HCT116 (cell line): ENCODE data around the gene KIAA0232. TPM values are rescaled to one million over a fixed set of nuclear protein-coding genes. Genes with fewer than 3 reads are reported as not detected.

Experiments used
- ATAC-seq: fragments of 200-7000 bp; cut with Tn5 transposase; 2 replicates; pipeline ENCODE4 v1.9.1; 2020; ENCODE audit warnings: mild to moderate bottlenecking, moderate library complexity
- BruUV-seq: library from RNA; stranded (reverse); fragments of 400-500 nt; replicated peaks from 2 replicates; lab custom pipeline; 2021; lab: Mats Ljungman, UMichigan
- CTCF ChIA-PET: fragments of 300-600 bp; sonication (Branson Sonifier 250); formaldehyde crosslinking; loops from one replicate; lab custom pipeline; 2021; ENCODE audit warnings: antibody characterized with exemption; lab: Charles Lee
- POLR2A ChIA-PET: fragments of 300-600, 350-600 bp; sonication (Branson Sonifier 250); formaldehyde crosslinking; loops from one replicate; lab custom pipeline; 2021; ENCODE audit warnings: antibody characterized with exemption; lab: Charles Lee
- RAD21 ChIA-PET, 2 experiments: fragments of 300-600 bp; sonication (Branson Sonifier 250); formaldehyde crosslinking; loops; one replicate each; lab custom pipeline; 2023; ENCODE audit warnings: low total read pairs in 2 of 2; ENCODE audit not compliant: uncharacterized antibody in 2 of 2, unreplicated experiment in 2 of 2, low non-redundant PET in 1 of 2; lab: Charles Lee
- DNase-seq: peaks from one replicate; pipeline ENCODE4 v3.0.0-alpha.2; 2010; ENCODE audit warnings: low read depth, low spot score
- H2AFZ ChIP-seq: fragments of 200-600 bp; shearing (Covaris generic), sonication (generic); 2 replicates; pipeline ENCODE4 v1.6.1; 2017; ENCODE audit warnings: low read depth, mixed run types, mixed read lengths, antibody characterized with exemption, low read length; ENCODE audit not compliant: poor library complexity, severe bottlenecking
- H3K27ac ChIP-seq: 2 replicates; pipeline ENCODE4 v1.5.1; 2012; ENCODE audit warnings: low read depth, low read length
- H3K27me3 ChIP-seq: fragments of 200-600 bp; sonication (generic); 2 replicates; pipeline ENCODE4 v1.6.1; 2016; ENCODE audit warnings: mixed run types, low read length, mixed read lengths; ENCODE audit not compliant: insufficient read depth
- H3K36me3 ChIP-seq, 2 experiments: fragments of 200-500 bp in 1 of 2; fragments of 200-600 bp in 1 of 2; sonication (Bioruptor generic) in 1 of 2; sonication (generic) in 1 of 2; 2 replicates each; pipeline versions ENCODE4 v1.5.1 to v1.6.1; 2014 to 2016; ENCODE audit warnings: low read length in 2 of 2, inconsistent platforms in 1 of 2, mixed read lengths in 1 of 2, mixed run types in 1 of 2; ENCODE audit not compliant: insufficient read depth in 2 of 2, control insufficient read depth in 1 of 2
- H3K4me1 ChIP-seq, 2 experiments: fragments of 200-600 bp in 1 of 2; sonication (generic) in 1 of 2; 2 replicates each; pipeline versions ENCODE4 v1.5.1 to v1.6.1; 2012 to 2017; ENCODE audit warnings: low read length in 2 of 2, inconsistent platforms in 1 of 2, mild to moderate bottlenecking in 1 of 2, mixed read lengths in 1 of 2, mixed run types in 1 of 2, moderate library complexity in 1 of 2; ENCODE audit not compliant: insufficient read depth in 2 of 2, control insufficient read depth in 1 of 2
- H3K4me2 ChIP-seq: fragments of 200-600 bp; sonication (generic); 2 replicates; pipeline ENCODE4 v1.6.1; 2017; ENCODE audit warnings: mixed run types, low read length, mixed read lengths
- H3K4me3 ChIP-seq, 2 experiments: fragments of 200-600 bp in 1 of 2; sonication (generic) in 1 of 2; replicated peaks in 1 of 2; 2 replicates each; pipeline ENCODE4 v1.5.1; 2011 to 2016; ENCODE audit warnings: low read length in 2 of 2, control low read depth in 1 of 2, low read depth in 1 of 2, mild to moderate bottlenecking in 1 of 2, mixed read lengths in 1 of 2, mixed run types in 1 of 2
- H3K79me2 ChIP-seq: fragments of 200-600 bp; sonication (generic); 2 replicates; pipeline ENCODE4 v1.6.1; 2017; ENCODE audit warnings: mild to moderate bottlenecking, mixed run types, low read length, moderate library complexity, mixed read lengths; ENCODE audit not compliant: insufficient read depth
- H3K9ac ChIP-seq: fragments of 200-600 bp; sonication (generic); 2 replicates; pipeline ENCODE4 v1.6.1; 2016; ENCODE audit warnings: low read length, mixed read lengths
- H3K9me2 ChIP-seq: fragments of 200-600 bp; sonication (generic), shearing (Covaris generic); 2 replicates; pipeline ENCODE4 v1.6.1; 2017; ENCODE audit warnings: mixed run types, mild to moderate bottlenecking, moderate library complexity; ENCODE audit not compliant: insufficient read depth
- H3K9me3 ChIP-seq, 2 experiments: fragments of 200-500 bp in 1 of 2; fragments of 200-600 bp in 1 of 2; sonication (Bioruptor generic) in 1 of 2; sonication (generic) in 1 of 2; 2 replicates each; pipeline ENCODE4 v1.6.1; 2014 to 2017; ENCODE audit warnings: low read length in 2 of 2, mixed read lengths in 2 of 2, inconsistent platforms in 1 of 2, low read depth in 1 of 2, mild to moderate bottlenecking in 1 of 2, mixed run types in 1 of 2, moderate library complexity in 1 of 2; ENCODE audit not compliant: control insufficient read depth in 1 of 2, insufficient read depth in 1 of 2
- H4K20me1 ChIP-seq: fragments of 200-600 bp; sonication (generic), shearing (Covaris generic); 2 replicates; pipeline ENCODE4 v1.6.1; 2017; ENCODE audit warnings: mixed run types, mild to moderate bottlenecking, moderate library complexity; ENCODE audit not compliant: insufficient read depth
- EGR1 ChIP-seq: IDR thresholded peaks from 2 replicates; pipeline ENCODE4 v1.6.1; 2012; ENCODE audit warnings: low read depth
- ELF1 ChIP-seq: IDR thresholded peaks from 2 replicates; pipeline ENCODE4 v1.6.1; 2012; ENCODE audit warnings: low read depth, borderline replicate concordance
- EZH2 ChIP-seq: fragments of 200-600 bp; sonication (generic); IDR thresholded peaks from 2 replicates; pipeline ENCODE4 v1.6.1; 2017; ENCODE audit warnings: antibody characterized with exemption, mixed run types
- EZH2phosphoT487 ChIP-seq: fragments of 200-600 bp; IDR thresholded peaks from 2 replicates; pipeline ENCODE4 v1.6.1; 2018; ENCODE audit warnings: antibody characterized with exemption, borderline replicate concordance
- JUND ChIP-seq: IDR thresholded peaks from 2 replicates; pipeline ENCODE4 v1.6.1; 2012
- POLR2AphosphoS5 ChIP-seq: IDR thresholded peaks from 2 replicates; pipeline ENCODE4 v1.6.1; 2011; ENCODE audit warnings: mild to moderate bottlenecking, low read depth, low read length, moderate library complexity
- REST ChIP-seq: IDR thresholded peaks from 2 replicates; pipeline ENCODE4 v1.6.1; 2012; ENCODE audit warnings: low read depth
- SIN3A ChIP-seq: IDR thresholded peaks from 2 replicates; pipeline ENCODE4 v1.6.1; 2012; ENCODE audit warnings: low read depth
- SP1 ChIP-seq: IDR thresholded peaks from 2 replicates; pipeline ENCODE4 v1.6.1; 2012; ENCODE audit warnings: low read depth
- SRF ChIP-seq: IDR thresholded peaks from 2 replicates; pipeline ENCODE4 v1.6.1; 2012; ENCODE audit warnings: low read depth
- TCF7L2 ChIP-seq: IDR thresholded peaks from 2 replicates; pipeline ENCODE4 v1.7.0; 2011; ENCODE audit warnings: borderline replicate concordance, inconsistent platforms; ENCODE audit not compliant: insufficient read depth, insufficient read length; ENCODE audit errors: extremely low read depth
- intact Hi-C: fragments of 100-400 bp; cut with micrococcal nuclease; formaldehyde crosslinking; loops from 2 replicates; pipeline ENCODE4 v1.10.0; 2022
- total RNA-seq: library from RNA; stranded (reverse); gene quantifications from one replicate; pipeline ENCODE4 v1.2.1, GENCODE V29; 2021; ENCODE audit not compliant: unreplicated experiment

Gene KIAA0232
- total RNA-seq, 1 experiment from 2014 or later = 18.1 TPM

- Histone ChIP-seq H3K36me3 (peaks cover 4 to 19% of the 10 kb centered on the region in 2 experiments; a peak in 2 of 4 replicates), H2AFZ (no peak overlapping the region), H3K9me2 (no peaks in the 10 kb centered on the region), H3K27ac (no peak overlapping the region), H3K79me2 (0 out of 2 replicates have a peak, but pooled peaks cover 5% of the 10 kb centered on the region), H3K4me1 (peaks cover 3 to 16% of the 10 kb centered on the region in 2 experiments; a peak in 2 of 4 replicates), H4K20me1 (0 out of 2 replicates have a peak, but pooled peaks cover 2% of the 10 kb centered on the region), H3K9ac (no peak overlapping the region), H3K4me2 (no peak overlapping the region), H3K4me3 (no peak overlapping the region), H3K9me3 (no peaks in the 10 kb centered on the region), H3K27me3 (no peaks in the 10 kb centered on the region)
- no peak for DNase-seq
- BruUV-seq = no TSS peak
- ChIA-PET POLR2A (no interaction called here), RAD21 (no interaction called here), CTCF (interaction anchor here (1.8 kb wide), 1 partner anchor 16 kb away, joined by 5 read pairs; no protein-coding TSS in a partner anchor)
- no peak for ATAC-seq
- intact Hi-C loops = no loop called here
- no peak for TF ChIP-seq SIN3A
These were observed 74.7 kb downstream of the KIAA0232 start for GRCh38 chr4:6857009-6857882.

- peaks cover 13 to 19% of the 10 kb centered on the region in 2 experiments; a peak in 2 of 4 replicates for H3K36me3 ChIP-seq
- H3K27ac ChIP-seq = no peak overlapping the region
- intact Hi-C loops = no loop called here
- POLR2A ChIA-PET = no interaction called here
- peaks cover 3 to 16% of the 10 kb centered on the region in 2 experiments; a peak in 2 of 4 replicates for H3K4me1 ChIP-seq
- ATAC-seq = no peak
- H3K9ac ChIP-seq = no peak overlapping the region
- no TSS peak for BruUV-seq
- DNase-seq = no peak
- CTCF ChIA-PET = no interaction called here
- RAD21 ChIA-PET = no interaction called here
- no peak overlapping the region for H3K4me3 ChIP-seq
- no peak overlapping the region for H3K4me2 ChIP-seq
- H3K79me2 ChIP-seq = no peaks in the 10 kb centered on the region
- no peaks in the 10 kb centered on the region for H3K9me3 ChIP-seq
- H3K9me2 ChIP-seq = no peaks in the 10 kb centered on the region
- 0 out of 2 replicates have a peak, but pooled peaks cover 2% of the 10 kb centered on the region for H4K20me1 ChIP-seq
- TF ChIP-seq EGR1 (no peak), EZH2 (no peak), ELF1 (no peak), JUND (no peak), EZH2phosphoT487 (no peak), TCF7L2 (no peak), SRF (no peak), SP1 (no peak), POLR2AphosphoS5 (no peak), REST (no peak)
- no peaks in the 10 kb centered on the region for H3K27me3 ChIP-seq
- H2AFZ ChIP-seq = no peak overlapping the region
These were observed 76.5 kb downstream of the KIAA0232 start for GRCh38 chr4:6858997-6859396.
